ENCODE results near the gene PBX3. TPM values are rescaled to one million over a fixed set of nuclear protein-coding genes. Genes with fewer than 3 reads are reported as not detected.

The PBX3 gene
- total and polyA plus RNA-seq, 2 donors (not counting 1 experiment from before 2014, with no cell fraction given), result 15.5 to 39.0 TPM

DNA sequence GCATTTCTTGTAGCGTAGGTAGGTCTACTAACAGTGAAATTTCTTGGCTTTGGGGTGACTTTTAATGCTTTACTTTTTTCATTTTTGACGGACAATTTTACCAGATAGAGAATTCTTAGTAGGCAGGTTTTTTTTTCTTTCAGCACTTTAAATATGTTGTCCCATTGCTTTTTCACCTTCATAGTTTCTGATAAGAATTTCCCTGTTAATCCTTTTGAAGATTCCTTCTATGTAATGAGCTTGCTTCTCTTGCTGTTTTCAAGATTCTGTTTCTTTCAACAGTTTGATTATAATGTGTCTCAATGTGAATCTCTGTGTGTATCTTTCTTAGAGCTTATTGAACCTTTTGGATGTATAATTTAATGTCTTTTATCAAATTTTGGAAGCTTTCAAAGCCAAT is 35.5 kb downstream of the PBX3 start:
- peaks cover 2% of the 10 kb centered on the region for H3K9me3 Mint-ChIP-seq (ENCODE audit: insufficient read depth)
- Histone ChIP-seq H3K27ac (ENCODE audit: low read length in 2 of 2) (no peak overlapping the region), H3K9me3 (ENCODE audit: control extremely low read depth in 1 of 3, control insufficient read depth in 2 of 3, insufficient read depth in 1 of 3, low read length in 2 of 3) (peaks cover 0 to 2% (median 0%) of the 10 kb centered on the region in 3 donors), H2AFZ (ENCODE audit: insufficient read depth, low read depth, low read length, poor library complexity, severe bottlenecking) (no peak overlapping the region), H3K4me1 (ENCODE audit: control insufficient read depth in 2 of 2, insufficient read depth in 2 of 2, low read length in 2 of 2) (peaks cover 0 to 8% of the 10 kb centered on the region in 2 donors), H3K36me3 (replicated peaks in 1 of 2; ENCODE audit: control extremely low read depth in 1 of 2, control insufficient read depth in 1 of 2, extremely low read depth in 1 of 2, insufficient read depth in 2 of 2, low read length in 1 of 2) (no peaks in the 10 kb centered on the region), H3K9ac (ENCODE audit: low read length) (no peak overlapping the region), H3K27me3 (replicated peaks in 1 of 4; ENCODE audit: control extremely low read depth in 1 of 4, control insufficient read depth in 3 of 4, insufficient read depth in 4 of 4, low read length in 3 of 4) (no peaks in the 10 kb centered on the region), H3K4me2 (replicated peaks; ENCODE audit: low read depth, low read length, poor library complexity, severe bottlenecking) (no peak overlapping the region), H4K20me1 (ENCODE audit: control insufficient read depth, insufficient read depth, low read length, poor library complexity, severe bottlenecking) (no peaks in the 10 kb centered on the region), H3K4me3 (ENCODE audit: control extremely low read depth in 1 of 5, extremely low read depth in 1 of 5, insufficient read depth in 1 of 5, low read depth in 2 of 5, low read length in 4 of 5) (no peak overlapping the region), H3K79me2 (ENCODE audit: control insufficient read depth, insufficient read depth, low read length) (peaks cover 31% of the 10 kb centered on the region)
- ChIA-PET POLR2A (no interaction called here), CTCF (no interaction called here)
- no CpG with 5 or more reads among the region's 2 CpGs for WGBS (ENCODE audit: insufficient coverage)
- intact Hi-C loops (cut with micrococcal nuclease), result no loop called here
- no peak for ATAC-seq (ENCODE audit: low read depth)
- DNase-seq, result no peak
- H3K4me3 Mint-ChIP-seq, result no peak overlapping the region
- H3K27me3 Mint-ChIP-seq, result no peaks in the 10 kb centered on the region
- TF ChIP-seq, protein P1, sequence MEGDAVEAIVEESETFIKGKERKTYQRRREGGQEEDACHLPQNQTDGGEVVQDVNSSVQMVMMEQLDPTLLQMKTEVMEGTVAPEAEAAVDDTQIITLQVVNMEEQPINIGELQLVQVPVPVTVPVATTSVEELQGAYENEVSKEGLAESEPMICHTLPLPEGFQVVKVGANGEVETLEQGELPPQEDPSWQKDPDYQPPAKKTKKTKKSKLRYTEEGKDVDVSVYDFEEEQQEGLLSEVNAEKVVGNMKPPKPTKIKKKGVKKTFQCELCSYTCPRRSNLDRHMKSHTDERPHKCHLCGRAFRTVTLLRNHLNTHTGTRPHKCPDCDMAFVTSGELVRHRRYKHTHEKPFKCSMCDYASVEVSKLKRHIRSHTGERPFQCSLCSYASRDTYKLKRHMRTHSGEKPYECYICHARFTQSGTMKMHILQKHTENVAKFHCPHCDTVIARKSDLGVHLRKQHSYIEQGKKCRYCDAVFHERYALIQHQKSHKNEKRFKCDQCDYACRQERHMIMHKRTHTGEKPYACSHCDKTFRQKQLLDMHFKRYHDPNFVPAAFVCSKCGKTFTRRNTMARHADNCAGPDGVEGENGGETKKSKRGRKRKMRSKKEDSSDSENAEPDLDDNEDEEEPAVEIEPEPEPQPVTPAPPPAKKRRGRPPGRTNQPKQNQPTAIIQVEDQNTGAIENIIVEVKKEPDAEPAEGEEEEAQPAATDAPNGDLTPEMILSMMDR (IDR thresholded peaks at IDR 0.05), result no peak
- TF ChIP-seq EZH2 (IDR thresholded peaks at IDR 0.05; ENCODE audit: borderline replicate concordance, insufficient read depth, low read depth, low read length, poor library complexity, severe bottlenecking), result no peak
- no peak overlapping the region for H3K27ac Mint-ChIP-seq
- H3K4me1 Mint-ChIP-seq, result peaks cover 17% of the 10 kb centered on the region

DNA sequence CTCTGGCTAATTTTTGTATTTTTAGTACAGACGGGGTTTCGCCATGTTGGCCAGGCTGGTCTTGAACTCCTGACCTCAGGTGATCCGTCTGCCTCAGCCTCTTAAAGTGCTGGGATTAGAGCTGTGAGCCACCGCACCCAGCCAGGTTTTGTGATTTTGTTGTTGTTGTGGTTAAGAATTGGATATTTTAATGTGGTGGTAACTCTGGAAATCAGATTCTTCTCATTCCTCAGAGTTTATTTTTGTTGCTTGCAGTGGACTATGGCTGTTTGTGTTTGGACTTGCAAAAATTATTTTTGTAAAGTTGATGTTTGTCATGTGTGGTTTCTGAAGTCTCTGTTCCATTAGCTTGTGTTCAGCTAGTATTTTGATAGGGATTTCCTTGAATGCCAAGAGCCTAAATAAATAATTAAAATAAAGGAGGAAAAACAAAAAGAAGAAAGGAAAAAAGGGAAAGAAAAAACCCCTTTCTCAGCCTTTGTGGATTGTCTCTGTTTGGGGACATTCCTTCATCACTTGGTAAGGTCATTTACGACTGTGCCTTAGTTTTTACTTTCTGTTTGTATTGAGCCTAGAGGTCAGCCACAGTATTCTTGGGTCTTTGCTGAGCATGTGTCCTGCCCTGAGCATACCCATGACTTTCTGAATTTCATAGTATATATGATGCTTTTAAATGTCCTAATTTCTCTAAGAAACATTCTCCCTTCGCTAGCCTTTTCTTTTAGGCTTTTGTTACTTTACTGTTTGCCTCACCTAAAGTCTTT is 37.3 kb downstream of the PBX3 start:
- peaks cover 24% of the 10 kb centered on the region for H3K79me2 ChIP-seq (ENCODE audit: control insufficient read depth, insufficient read depth, low read length)
- no peaks in the 10 kb centered on the region for H3K36me3 ChIP-seq (replicated peaks in 1 of 2; ENCODE audit: control extremely low read depth in 1 of 2, control insufficient read depth in 1 of 2, extremely low read depth in 1 of 2, insufficient read depth in 2 of 2, low read length in 1 of 2)
- H4K20me1 ChIP-seq (ENCODE audit: control insufficient read depth, insufficient read depth, low read length, poor library complexity, severe bottlenecking), result no peaks in the 10 kb centered on the region
- no peaks in the 10 kb centered on the region for H3K27me3 ChIP-seq (replicated peaks in 1 of 4; ENCODE audit: control extremely low read depth in 1 of 4, control insufficient read depth in 3 of 4, insufficient read depth in 4 of 4, low read length in 3 of 4)
- ATAC-seq (ENCODE audit: low read depth) (no peak), DNase-seq (no peak)
- ChIA-PET CTCF (interaction anchor here (0.5 to 1.1 kb wide), 2 partner anchors 17 to 380 kb away, joined by 3 to 4 read pairs; no protein-coding TSS in a partner anchor), POLR2A (no interaction called here)
- H3K4me2 ChIP-seq (replicated peaks; ENCODE audit: low read depth, low read length, poor library complexity, severe bottlenecking), result no peak overlapping the region
- peaks cover 0 to 2% (median 0%) of the 10 kb centered on the region in 3 donors for H3K9me3 ChIP-seq (ENCODE audit: control extremely low read depth in 1 of 3, control insufficient read depth in 2 of 3, insufficient read depth in 1 of 3, low read length in 2 of 3)
- H3K4me3 ChIP-seq (ENCODE audit: control extremely low read depth in 1 of 5, extremely low read depth in 1 of 5, insufficient read depth in 1 of 5, low read depth in 2 of 5, low read length in 4 of 5), result no peak overlapping the region
- peaks cover 17% of the 10 kb centered on the region for H3K4me1 Mint-ChIP-seq
- WGBS (ENCODE audit: insufficient coverage), result 98% methylated on average over 4 of the region's 6 CpGs
- H3K9ac ChIP-seq (ENCODE audit: low read length), result no peak overlapping the region
- intact Hi-C loops (cut with micrococcal nuclease), result no loop called here
- H3K27ac ChIP-seq (ENCODE audit: low read length in 2 of 2), result no peak overlapping the region
- no peak overlapping the region for H3K4me3 Mint-ChIP-seq
- H3K27me3 Mint-ChIP-seq, result no peaks in the 10 kb centered on the region
- no peak overlapping the region for H2AFZ ChIP-seq (ENCODE audit: insufficient read depth, low read depth, low read length, poor library complexity, severe bottlenecking)
- H3K9me3 Mint-ChIP-seq (ENCODE audit: insufficient read depth), result peaks cover 2% of the 10 kb centered on the region
- TF ChIP-seq, protein P1 (IDR thresholded peaks at IDR 0.05), result no peak
- TF ChIP-seq EZH2 (IDR thresholded peaks at IDR 0.05; ENCODE audit: borderline replicate concordance, insufficient read depth, low read depth, low read length, poor library complexity, severe bottlenecking), result no peak
- H3K4me1 ChIP-seq (ENCODE audit: control insufficient read depth in 2 of 2, insufficient read depth in 2 of 2, low read length in 2 of 2), result peaks cover 0 to 8% of the 10 kb centered on the region in 2 donors
- no peak overlapping the region for H3K27ac Mint-ChIP-seq

Measured in B cell (primary cell).